ENCODE data around the gene PHKA2. TPM values are rescaled to one million over a fixed set of nuclear protein-coding genes. Genes with fewer than 3 reads are reported as not detected.

The PHKA2 gene
- total and polyA plus RNA-seq, 2 of the 4 experiments (the other 2 are of a cell fraction) = 10.0 to 21.5 TPM

- Histone ChIP-seq H3K36me3 (ENCODE audit: control insufficient read depth, insufficient read depth, low read length) (peaks cover 2% of the 10 kb centered on the region; the same call in 1 of the 2 replicates), H3K56ac (ENCODE audit: extremely low read depth, insufficient read depth, low read length) (no peak overlapping the region), H3K27me3 (ENCODE audit: control insufficient read depth, insufficient read depth, low read length) (no peaks in the 10 kb centered on the region), H2BK120ac (ENCODE audit: low read depth, low read length) (no peak overlapping the region), H3K4me3 (ENCODE audit: insufficient read depth, low read depth, low read length) (no peak overlapping the region), H3K18ac (ENCODE audit: low read depth, low read length) (no peak overlapping the region), H3K9ac (ENCODE audit: low read depth, low read length) (no peak overlapping the region), H3K4me1 (ENCODE audit: control insufficient read depth, insufficient read depth, low read length) (peaks cover 11% of the 10 kb centered on the region; the same call in 1 of the 2 replicates), H2BK5ac (ENCODE audit: low read depth, low read length, poor library complexity, severe bottlenecking) (no peak overlapping the region), H3K9me3 (ENCODE audit: control insufficient read depth, insufficient read depth, low read length) (no peaks in the 10 kb centered on the region), H4K5ac (ENCODE audit: low read depth, low read length) (no peak overlapping the region), H2BK15ac (ENCODE audit: low read depth, low read length) (no peak overlapping the region), H3K79me1 (ENCODE audit: low read depth in 1 of 2, low read length in 2 of 2) (no peaks in the 10 kb centered on the region), H3K4ac (ENCODE audit: low read depth, low read length) (no peak overlapping the region), H3K4me2 (ENCODE audit: low read depth, low read length) (no peak overlapping the region), H4K20me1 (ENCODE audit: insufficient read depth, low read length) (no peaks in the 10 kb centered on the region), H2AK9ac (replicated peaks; ENCODE audit: low read depth, low read length, poor library complexity) (no peak overlapping the region), H4K91ac (ENCODE audit: insufficient read depth, low read depth, low read length) (no peak overlapping the region), H3K14ac (replicated peaks; ENCODE audit: low read depth, low read length) (no peak overlapping the region), H4K8ac (ENCODE audit: low read depth in 2 of 2, low read length in 2 of 2) (no peak overlapping the region), H2AFZ (replicated peaks; ENCODE audit: low read length, poor library complexity) (no peak overlapping the region), H2BK20ac (ENCODE audit: low read depth, low read length) (no peak overlapping the region), H3K9me1 (ENCODE audit: insufficient read depth, low read length) (no peaks in the 10 kb centered on the region; the same call in 1 of the 2 replicates), H2AK5ac (ENCODE audit: low read depth, low read length) (no peak overlapping the region), H3K27ac (ENCODE audit: insufficient read depth, low read length) (no peak overlapping the region), H3K23ac (ENCODE audit: low read depth, low read length) (no peak overlapping the region)
- CTCF ChIA-PET = no interaction called here
- ATAC-seq (ENCODE audit: low read depth) = no peak
- no CpG with 5 or more reads among the region's 12 CpGs for WGBS, 2 experiments (ENCODE audit: extremely low coverage in 2 of 2, insufficient read length in 1 of 2)
- in situ Hi-C loops (cut with MboI; ENCODE audit: low sequenced_read_pairs) = loop anchor here (10.0 kb wide), 1 partner anchor 495 kb away; no protein-coding TSS in a partner anchor
- TF ChIP-seq, protein P1, sequence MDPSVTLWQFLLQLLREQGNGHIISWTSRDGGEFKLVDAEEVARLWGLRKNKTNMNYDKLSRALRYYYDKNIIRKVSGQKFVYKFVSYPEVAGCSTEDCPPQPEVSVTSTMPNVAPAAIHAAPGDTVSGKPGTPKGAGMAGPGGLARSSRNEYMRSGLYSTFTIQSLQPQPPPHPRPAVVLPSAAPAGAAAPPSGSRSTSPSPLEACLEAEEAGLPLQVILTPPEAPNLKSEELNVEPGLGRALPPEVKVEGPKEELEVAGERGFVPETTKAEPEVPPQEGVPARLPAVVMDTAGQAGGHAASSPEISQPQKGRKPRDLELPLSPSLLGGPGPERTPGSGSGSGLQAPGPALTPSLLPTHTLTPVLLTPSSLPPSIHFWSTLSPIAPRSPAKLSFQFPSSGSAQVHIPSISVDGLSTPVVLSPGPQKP (IDR thresholded peaks at IDR 0.05; ENCODE audit: borderline replicate concordance, low read depth, low read length) = no peak
- TF ChIP-seq POLR2A (IDR thresholded peaks at IDR 0.05; ENCODE audit: low read depth, low read length) = no peak
- TF ChIP-seq, protein P2, sequence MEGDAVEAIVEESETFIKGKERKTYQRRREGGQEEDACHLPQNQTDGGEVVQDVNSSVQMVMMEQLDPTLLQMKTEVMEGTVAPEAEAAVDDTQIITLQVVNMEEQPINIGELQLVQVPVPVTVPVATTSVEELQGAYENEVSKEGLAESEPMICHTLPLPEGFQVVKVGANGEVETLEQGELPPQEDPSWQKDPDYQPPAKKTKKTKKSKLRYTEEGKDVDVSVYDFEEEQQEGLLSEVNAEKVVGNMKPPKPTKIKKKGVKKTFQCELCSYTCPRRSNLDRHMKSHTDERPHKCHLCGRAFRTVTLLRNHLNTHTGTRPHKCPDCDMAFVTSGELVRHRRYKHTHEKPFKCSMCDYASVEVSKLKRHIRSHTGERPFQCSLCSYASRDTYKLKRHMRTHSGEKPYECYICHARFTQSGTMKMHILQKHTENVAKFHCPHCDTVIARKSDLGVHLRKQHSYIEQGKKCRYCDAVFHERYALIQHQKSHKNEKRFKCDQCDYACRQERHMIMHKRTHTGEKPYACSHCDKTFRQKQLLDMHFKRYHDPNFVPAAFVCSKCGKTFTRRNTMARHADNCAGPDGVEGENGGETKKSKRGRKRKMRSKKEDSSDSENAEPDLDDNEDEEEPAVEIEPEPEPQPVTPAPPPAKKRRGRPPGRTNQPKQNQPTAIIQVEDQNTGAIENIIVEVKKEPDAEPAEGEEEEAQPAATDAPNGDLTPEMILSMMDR (conservative IDR thresholded peaks at IDR 0.05; ENCODE audit: low read depth, low read length) = no peak
- TF ChIP-seq FOS (IDR thresholded peaks at IDR 0.05; ENCODE audit: low read depth, low read length) = no peak
- no peak for TF ChIP-seq CHD1 (IDR thresholded peaks at IDR 0.05; ENCODE audit: low read depth, low read length)
- TF ChIP-seq NFE2L2 (IDR thresholded peaks at IDR 0.05; ENCODE audit: low read depth, low read length) = no peak
- no peak for TF ChIP-seq RFX5 (IDR thresholded peaks at IDR 0.05; ENCODE audit: low read depth, low read length)
- TF ChIP-seq, protein P3, sequence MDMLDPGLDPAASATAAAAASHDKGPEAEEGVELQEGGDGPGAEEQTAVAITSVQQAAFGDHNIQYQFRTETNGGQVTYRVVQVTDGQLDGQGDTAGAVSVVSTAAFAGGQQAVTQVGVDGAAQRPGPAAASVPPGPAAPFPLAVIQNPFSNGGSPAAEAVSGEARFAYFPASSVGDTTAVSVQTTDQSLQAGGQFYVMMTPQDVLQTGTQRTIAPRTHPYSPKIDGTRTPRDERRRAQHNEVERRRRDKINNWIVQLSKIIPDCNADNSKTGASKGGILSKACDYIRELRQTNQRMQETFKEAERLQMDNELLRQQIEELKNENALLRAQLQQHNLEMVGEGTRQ (IDR thresholded peaks at IDR 0.05; ENCODE audit: low read depth, low read length) = no peak
- no peak for TF ChIP-seq SMC3 (IDR thresholded peaks at IDR 0.05; ENCODE audit: low read depth, low read length)
- TF ChIP-seq BHLHE40 (IDR thresholded peaks at IDR 0.05; ENCODE audit: low read depth, low read length) = no peak
- no peak for TF ChIP-seq RCOR1 (IDR thresholded peaks at IDR 0.05; ENCODE audit: insufficient replicate concordance, low read length)
- TF ChIP-seq CEBPB (IDR thresholded peaks at IDR 0.05; ENCODE audit: low read depth, low read length) = no peak
- TF ChIP-seq MAZ (IDR thresholded peaks at IDR 0.05; ENCODE audit: borderline replicate concordance, low read depth, low read length) = no peak
- TF ChIP-seq MXI1 (IDR thresholded peaks at IDR 0.05; ENCODE audit: borderline replicate concordance, low read depth, low read length) = no peak
- no TSS peak for BruUV-seq (replicated peaks)
- intact Hi-C loops (cut with micrococcal nuclease) = loop anchor here (5.0 kb wide), 2 partner anchors 212 to 497 kb away; no protein-coding TSS in a partner anchor
- DNase-seq = no peak
- POLR2A ChIA-PET (ENCODE audit: unreplicated experiment) = no interaction called here
- dilution Hi-C loops (cut with HindIII; ENCODE audit: low sequenced_read_pairs, unreplicated experiment) = no loop called here
Measured at GRCh38 chrX:18889346-18890048, 94.4 kb downstream of the PHKA2 start.
